Stomach (tissue), 9 donors: ENCODE measurements around the gene XIRP1. TPM values are rescaled to one million over a fixed set of nuclear protein-coding genes. Genes with fewer than 3 reads are reported as not detected.
"Not testable (repeated sequence)": the region's sequence is repeated elsewhere in the genome, so short reads cannot be mapped to it uniquely, and the experiment has no call there.

Source experiments
- DNase-seq, 2 donors: peaks; one replicate each; pipeline versions ENCODE4 v3.0.0 to v3.0.0-alpha.2; 2013 to 2019
- H3K27ac ChIP-seq, 5 donors: fragments of 200-600 bp in 4 of 5; sonication (generic) in 4 of 5; one replicate each; pipeline ENCODE4 v1.5.1; 2013 to 2019; ENCODE audit warnings: mild to moderate bottlenecking in 1 of 5, moderate library complexity in 1 of 5
- H3K27me3 ChIP-seq, 3 donors: fragments of 200-600 bp; sonication (generic); one replicate each; pipeline ENCODE4 v1.5.1; 2017 to 2019; ENCODE audit warnings: mixed run types in 1 of 3
- H3K36me3 ChIP-seq, 4 donors: fragments of 200-600 bp; sonication (generic); 1 replicate in 3 of 4; 2 replicates in 1 of 4; pipeline ENCODE4 v1.5.1; 2016 to 2019
- H3K4me1 ChIP-seq, 4 donors: fragments of 200-600 bp; sonication (generic); one replicate each; pipeline ENCODE4 v1.5.1; 2016 to 2019
- H3K4me3 ChIP-seq, 4 donors: fragments of 200-600 bp; sonication (generic) in 3 of 4; one replicate each; pipeline ENCODE4 v1.5.1; 2016 to 2019; ENCODE audit warnings: mild to moderate bottlenecking in 1 of 4
- H3K9me3 ChIP-seq, 4 donors: fragments of 200-600 bp; sonication (generic); one replicate each; pipeline ENCODE4 v1.5.1; 2016 to 2019
- EP300 ChIP-seq: sonication (generic); formaldehyde crosslinking; IDR thresholded peaks from one replicate; pipeline ENCODE4 v1.6.1; 2017; ENCODE audit warnings: antibody characterized with exemption
- POLR2A ChIP-seq, 4 donors: fragments of 450-650 bp; IDR thresholded peaks; one replicate each; pipeline ENCODE4 v1.6.1; 2016; ENCODE audit warnings: antibody characterized with exemption in 4 of 4, control low read depth in 2 of 4, mild to moderate bottlenecking in 1 of 4, moderate library complexity in 1 of 4
- POLR2AphosphoS5 ChIP-seq, 3 donors: sonication (generic); formaldehyde crosslinking; IDR thresholded peaks; one replicate each; pipeline ENCODE4 v1.6.1; 2016; ENCODE audit warnings: antibody characterized with exemption in 3 of 3
- WGBS, 5 donors: extraction: QIAGEN DNeasy Blood & Tissue Kit in 3 of 5; methylation state at CpG; one replicate each; pipeline versions ENCODE4 v1.1.5 to v1.1.7; 2013 to 2018; 5-methylcytosine and 5-hydroxymethylcytosine counted together
- intact Hi-C: fragments of 100-400 bp; cut with DNase I; formaldehyde crosslinking; loops from one replicate; pipeline ENCODE4 v1.15.1; 2023; ENCODE audit warnings: low total_unique reads
- polyA plus RNA-seq, 3 donors: library from polyadenylated mRNA; stranded (reverse); fragments of 200-250 nt; gene quantifications; one replicate each; pipeline ENCODE4 v1.2.3, GENCODE V29; 2013
- total RNA-seq, 5 donors: library from RNA; depleted of rRNA; stranded (reverse); fragments of >200 nt; gene quantifications; one replicate each; pipeline versions ENCODE4 v1.1.0 to v1.2.3, GENCODE V29; 2014 to 2016
- TF ChIP-seq, protein P1 (sequence below), 7 experiments: fragments of 450-650 bp in 4 of 7; fragments of 200-600 bp in 3 of 7; sonication (generic) in 3 of 7; IDR thresholded peaks; one replicate each; pipeline ENCODE4 v1.5.1; 2016 to 2019; ENCODE audit warnings: antibody characterized with exemption in 7 of 7, control low read depth in 2 of 7, mild to moderate bottlenecking in 1 of 7
- donor health status: healthy with polysubstance abuse.
- donor health status: Bipolar disorder and iron deficiency.
- donor health status: healthy.

XIRP1 gene
- total and polyA plus RNA-seq, 8 donors, result under 0.01 to 1.1 (median 0.18) TPM; not detected in 3

DNA sequence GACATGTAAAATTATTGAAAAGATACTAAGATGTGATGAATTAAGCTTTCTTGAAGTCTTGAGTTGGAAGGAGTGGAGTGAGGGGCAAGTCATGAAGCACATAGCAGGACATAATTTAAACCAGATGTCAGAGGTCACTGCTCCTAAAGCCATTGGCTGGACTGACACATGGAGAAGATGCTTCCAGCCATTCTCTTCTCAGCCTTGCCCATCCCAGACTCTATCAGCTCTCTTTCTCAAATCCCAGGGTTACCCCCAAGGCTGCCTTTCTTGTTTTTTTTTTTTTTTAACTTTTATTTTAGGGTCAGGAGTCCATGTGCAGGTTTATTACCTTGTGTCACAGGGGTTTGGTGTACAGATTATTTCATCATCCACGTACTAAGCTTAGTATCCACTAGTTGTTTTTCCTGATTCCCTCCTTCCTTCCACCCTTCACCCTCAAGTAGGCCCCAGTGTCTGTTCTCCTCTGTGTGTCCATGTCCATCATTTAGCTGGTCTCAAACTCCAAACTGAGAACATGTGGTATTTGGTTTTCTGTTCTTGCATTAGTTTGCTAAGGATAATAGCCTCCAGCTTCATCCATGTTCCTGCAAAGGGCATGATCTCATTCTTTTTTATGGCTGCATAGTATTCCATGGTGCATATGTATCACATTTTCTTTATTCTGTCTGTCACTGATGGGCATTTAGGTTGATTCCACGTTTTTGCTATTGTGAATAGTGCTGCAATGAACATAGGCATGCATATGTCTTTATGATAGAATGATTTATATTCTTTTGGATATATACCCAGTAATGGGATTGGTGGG is 18.9 kb downstream of the XIRP1 start:
- TF ChIP-seq POLR2A (IDR thresholded peaks at IDR 0.05) (no peak), EP300 (no peak), POLR2AphosphoS5 (IDR thresholded peaks at IDR 0.05) (no peak)
- TF ChIP-seq, protein P1, sequence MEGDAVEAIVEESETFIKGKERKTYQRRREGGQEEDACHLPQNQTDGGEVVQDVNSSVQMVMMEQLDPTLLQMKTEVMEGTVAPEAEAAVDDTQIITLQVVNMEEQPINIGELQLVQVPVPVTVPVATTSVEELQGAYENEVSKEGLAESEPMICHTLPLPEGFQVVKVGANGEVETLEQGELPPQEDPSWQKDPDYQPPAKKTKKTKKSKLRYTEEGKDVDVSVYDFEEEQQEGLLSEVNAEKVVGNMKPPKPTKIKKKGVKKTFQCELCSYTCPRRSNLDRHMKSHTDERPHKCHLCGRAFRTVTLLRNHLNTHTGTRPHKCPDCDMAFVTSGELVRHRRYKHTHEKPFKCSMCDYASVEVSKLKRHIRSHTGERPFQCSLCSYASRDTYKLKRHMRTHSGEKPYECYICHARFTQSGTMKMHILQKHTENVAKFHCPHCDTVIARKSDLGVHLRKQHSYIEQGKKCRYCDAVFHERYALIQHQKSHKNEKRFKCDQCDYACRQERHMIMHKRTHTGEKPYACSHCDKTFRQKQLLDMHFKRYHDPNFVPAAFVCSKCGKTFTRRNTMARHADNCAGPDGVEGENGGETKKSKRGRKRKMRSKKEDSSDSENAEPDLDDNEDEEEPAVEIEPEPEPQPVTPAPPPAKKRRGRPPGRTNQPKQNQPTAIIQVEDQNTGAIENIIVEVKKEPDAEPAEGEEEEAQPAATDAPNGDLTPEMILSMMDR (IDR thresholded peaks at IDR 0.05), result no peak
- intact Hi-C loops, result no loop called here
- Histone ChIP-seq H3K9me3 (no peaks in the 10 kb centered on the region), H3K4me3 (no peak overlapping the region), H3K27me3 (no peaks in the 10 kb centered on the region), H3K4me1 (peaks cover 6 to 26% (median 17%) of the 10 kb centered on the region in 4 donors), H3K36me3 (no peaks in the 10 kb centered on the region), H3K27ac (no peak overlapping the region)
- DNase-seq, result no peak
- WGBS, 5 donors, result 65 to 77% (median 77%) methylated on average over 2 of the region's 2 CpGs

GRCh38 chr3:39171860-39172259 is 20.5 kb downstream of the XIRP1 start:
- Histone ChIP-seq H3K4me1 (peaks cover 0 to 12% (median 5%) of the 10 kb centered on the region in 4 donors), H3K27ac (no peak overlapping the region), H3K9me3 (no peaks in the 10 kb centered on the region), H3K27me3 (no peaks in the 10 kb centered on the region), H3K4me3 (no peak overlapping the region), H3K36me3 (no peaks in the 10 kb centered on the region)
- DNase-seq, result no peak
- 62 to 78% (median 65%) methylated on average over 2 of the region's 2 CpGs for WGBS, 5 donors
- intact Hi-C loops, result no loop called here
- no peak for TF ChIP-seq POLR2A (IDR thresholded peaks at IDR 0.05)
- TF ChIP-seq EP300, result no peak
- TF ChIP-seq, protein P1 (IDR thresholded peaks at IDR 0.05), result no peak
- no peak for TF ChIP-seq POLR2AphosphoS5 (IDR thresholded peaks at IDR 0.05)

DNA sequence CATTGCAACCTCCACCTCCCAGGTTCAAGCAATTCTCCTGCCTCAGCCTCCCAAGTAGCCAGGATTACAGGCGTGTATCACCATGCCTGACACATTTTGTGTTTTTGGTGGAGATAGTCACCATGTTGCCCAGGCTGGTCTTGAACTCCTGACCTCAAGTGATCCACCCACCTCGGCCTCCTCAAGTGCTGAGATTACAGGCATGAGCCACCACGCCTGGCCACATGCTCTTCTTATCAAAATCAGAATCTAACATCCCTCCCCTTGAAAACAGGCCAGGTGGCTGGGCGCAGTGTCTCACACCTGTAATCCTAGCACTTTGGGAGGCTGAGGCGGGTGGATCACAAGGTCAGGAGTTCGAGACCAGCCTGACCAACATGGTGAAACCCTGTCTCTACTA is 21.5 kb downstream of the XIRP1 start:
- DNase-seq, H3K9me3 ChIP-seq: not testable (repeated sequence)
- whole genome bisulfite sequencing, 5 donors, result 77 to 93% (median 88%) methylated on average over 5 to 6 of the region's 6 CpGs

GRCh38 chr3:39170461-39170860 is 21.9 kb downstream of the XIRP1 start:
- intact Hi-C loops, result no loop called here
- Histone ChIP-seq H3K4me1 (peaks cover 0 to 12% (median 3%) of the 10 kb centered on the region in 4 donors), H3K4me3 (no peak overlapping the region), H3K27me3 (no peaks in the 10 kb centered on the region), H3K27ac (no peak overlapping the region), H3K9me3 (no peaks in the 10 kb centered on the region), H3K36me3 (no peaks in the 10 kb centered on the region)
- 85 to 95% (median 90%) methylated on average over 4 of the region's 4 CpGs for WGBS, 5 donors
- TF ChIP-seq POLR2A (IDR thresholded peaks at IDR 0.05) (no peak), POLR2AphosphoS5 (IDR thresholded peaks at IDR 0.05) (no peak), EP300 (no peak)
- TF ChIP-seq, protein P1 (IDR thresholded peaks at IDR 0.05), result no peak
- DNase-seq, result no peak

More for the DNA sequence above, 21.5 kb downstream of the XIRP1 start:
- H3K27me3 ChIP-seq, H3K36me3 ChIP-seq, H3K4me3 ChIP-seq, intact Hi-C loops, H3K27ac ChIP-seq: not testable (repeated sequence)
- H3K4me1 ChIP-seq, result peaks cover 0 to 11% (median 2%) of the 10 kb centered on the region in 4 donors

- 0 to 86% (median 67%) methylated on average over 1 of the region's 1 CpG for WGBS, 5 donors
- Histone ChIP-seq H3K27me3 (no peaks in the 10 kb centered on the region), H3K4me1 (peaks cover 0 to 13% (median 3%) of the 10 kb centered on the region in 4 donors), H3K4me3 (no peak overlapping the region), H3K36me3 (no peaks in the 10 kb centered on the region), H3K27ac (no peak overlapping the region), H3K9me3 (no peaks in the 10 kb centered on the region)
- intact Hi-C loops, result no loop called here
- TF ChIP-seq POLR2A (IDR thresholded peaks at IDR 0.05) (no peak), POLR2AphosphoS5 (IDR thresholded peaks at IDR 0.05) (no peak), EP300 (no peak)
- TF ChIP-seq, protein P1 (IDR thresholded peaks at IDR 0.05), result no peak
- no peak for DNase-seq
Measured at GRCh38 chr3:39169712-39170111, 22.7 kb downstream of the XIRP1 start.
